Erythroblast (primary cell): ENCODE results near the gene PPP3R2.

Experiments
- GATA1 ChIP-seq: IDR thresholded peaks from 2 replicates; pipeline ENCODE4 v1.6.1; 2011; ENCODE audit warnings: low read depth, mild to moderate bottlenecking, control low read depth, low read length, moderate library complexity
- POLR2A ChIP-seq: IDR thresholded peaks from 2 replicates; pipeline ENCODE4 v1.6.1; 2011; ENCODE audit warnings: mild to moderate bottlenecking, low read length

- TF ChIP-seq POLR2A (no peak), GATA1 (no peak)
These were observed 37.1 kb upstream of the PPP3R2 start for GRCh38 chr9:101631892-101632291.
